ENCODE results near the gene NOVA2. TPM values are rescaled to one million over a fixed set of nuclear protein-coding genes. Genes with fewer than 3 reads are reported as not detected.

Gene NOVA2
- total and polyA plus RNA-seq, 2 of the 8 experiments (the other 6 are each of a cell fraction or from before 2014, with no cell fraction given): 3.2 to 24.6 TPM

DNA sequence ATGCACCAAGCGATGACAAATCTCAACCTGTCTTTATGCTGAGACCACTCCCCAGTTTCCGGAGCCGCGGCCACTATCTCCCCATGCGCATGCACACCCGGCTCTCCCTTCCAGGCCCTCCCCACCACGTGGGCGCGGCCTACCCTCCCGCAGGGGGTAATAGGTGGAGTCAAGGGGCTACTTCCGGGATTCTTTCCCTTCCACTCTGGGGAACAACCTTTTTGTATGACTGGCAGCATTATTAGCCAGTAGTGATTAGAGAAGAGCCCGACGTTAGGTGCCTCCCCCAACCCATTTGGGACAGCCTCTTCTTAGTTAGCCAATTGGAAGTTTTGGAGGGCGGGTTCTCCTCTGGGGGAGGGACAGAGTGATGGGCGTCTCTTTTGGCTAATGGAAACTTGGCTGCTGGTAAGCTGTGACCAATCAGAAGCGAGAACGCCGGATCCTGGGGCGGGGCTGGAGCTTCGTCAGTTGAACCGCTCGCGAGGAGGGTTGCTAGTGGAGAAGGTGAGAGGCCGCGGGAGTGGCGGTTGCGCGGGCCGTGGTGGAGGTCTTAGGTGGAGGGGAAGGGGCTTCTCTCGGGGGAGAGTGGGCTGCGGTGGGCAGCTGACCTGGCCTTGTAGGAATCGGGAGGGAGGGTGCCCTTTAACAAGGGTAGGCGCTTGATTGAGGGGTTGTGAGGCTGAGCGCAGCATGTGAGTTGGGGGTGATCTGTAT lies 21.5 kb upstream of the NOVA2 start, which contains the start of gene CCDC61:
TSS of gene CCDC61 (plus strand) at position 470 of the 717 bp plus-strand sequence. CDS start 7,552 bp downstream, outside the sequence.
- no peak within 1 kb of the TSS for H3K4ac ChIP-seq (replicated peaks; ENCODE audit: insufficient read length, low read depth, low read length)
- no peaks in the 10 kb centered on the region for H4K20me1 ChIP-seq (replicated peaks in 1 of 2; ENCODE audit: control insufficient read depth in 1 of 2, insufficient read depth in 2 of 2, low read length in 2 of 2)
- H4K5ac ChIP-seq (ENCODE audit: insufficient read length, low read depth, low read length): no peak within 1 kb of the TSS
- 0 out of 8 replicates have a peak, but pooled peaks cover 0 to 6% (median 0%) of the 10 kb centered on the region in 4 experiments for H3K36me3 ChIP-seq (ENCODE audit: control insufficient read depth in 2 of 4, insufficient read depth in 4 of 4, low read length in 3 of 4)
- H3K4me3 ChIP-seq (ENCODE audit: extremely low read depth in 1 of 4, insufficient read depth in 2 of 4, low read depth in 3 of 4, low read length in 4 of 4): peak within 1 kb of the TSS; percentile 83 to 100 (median 89)
- H2AFZ ChIP-seq (ENCODE audit: low read length): peak within 1 kb of the TSS; percentile 79; the same call in 1 of the 2 replicates
- H3K9ac ChIP-seq (replicated peaks in 1 of 4; ENCODE audit: extremely low read depth in 1 of 4, low read depth in 3 of 4, low read length in 3 of 4): peak within 1 kb of the TSS; percentile 56 to 82 (median 73)
- POLR2A ChIA-PET (ENCODE audit: partially characterized antibody): interaction anchor here (0.7 to 1.8 kb wide), 8 partner anchors 9 to 306 kb away, joined by 3 to 9 read pairs (median 4); partner anchors contain the start of gene NOVA2
- peaks cover 7% of the 10 kb centered on the region for H3K23me2 ChIP-seq (ENCODE audit: low read depth, low read length)
- no peaks in the 10 kb centered on the region for H3K27me3 ChIP-seq (replicated peaks in 1 of 4; ENCODE audit: control insufficient read depth in 3 of 4, extremely low read depth in 1 of 4, insufficient read depth in 3 of 4, low read length in 3 of 4)
- H2BK15ac ChIP-seq (ENCODE audit: low read length): no peak within 1 kb of the TSS
- H3K4me2 ChIP-seq (ENCODE audit: insufficient read depth in 1 of 2, low read depth in 2 of 2, low read length in 2 of 2): peak within 1 kb of the TSS; percentile 95 to 97
- peaks cover 0 to 9% of the 10 kb centered on the region in 2 experiments; a peak in 2 of 4 replicates for H3K79me2 ChIP-seq (ENCODE audit: control insufficient read depth in 1 of 2, insufficient read depth in 2 of 2, low read length in 2 of 2)
- no peak within 1 kb of the TSS for H4K8ac ChIP-seq (ENCODE audit: extremely low read depth, insufficient read depth, low read length)
- H3K14ac ChIP-seq (ENCODE audit: insufficient read length): no peak within 1 kb of the TSS
- no peaks in the 10 kb centered on the region for H3K9me3 ChIP-seq (ENCODE audit: insufficient read depth in 2 of 2, low read depth in 1 of 2, low read length in 1 of 2)
- H2BK20ac ChIP-seq (ENCODE audit: low read length): no peak within 1 kb of the TSS
- H2AK5ac ChIP-seq (ENCODE audit: low read depth, low read length): no peak within 1 kb of the TSS
- no peak within 1 kb of the TSS for H3K56ac ChIP-seq (replicated peaks; ENCODE audit: insufficient read length, low read depth, low read length)
- CTCF ChIA-PET (ENCODE audit: partially characterized antibody): interaction anchor here (0.6 to 1.7 kb wide), 7 partner anchors 12 to 301 kb away, joined by 3 to 5 read pairs (median 4); no protein-coding TSS in a partner anchor
- no peak within 1 kb of the TSS for H2BK12ac ChIP-seq (ENCODE audit: low read depth, low read length)
- FAIRE-seq (peak; percentile 97), DNase-seq (ENCODE audit: low read depth in 1 of 2, low spot score in 2 of 2) (peak; percentile 96 to 97)
- WGBS, 2 experiments (ENCODE audit: extremely low coverage in 1 of 2, insufficient coverage in 1 of 2, insufficient read length in 1 of 2, insufficient replicate concordance in 2 of 2, low coverage in 1 of 2, low lambda C conversion rate in 2 of 2, missing lambda C conversion rate in 1 of 2): 1% methylated on average over 34 of the region's 34 CpGs; no CpG with 5 or more reads in 1 of the 2 experiments
- H3K18ac ChIP-seq (ENCODE audit: extremely low read depth, low read length): no peak within 1 kb of the TSS
- peaks cover 3 to 7% (median 4%) of the 10 kb centered on the region in 4 experiments; a peak in 6 of 7 replicates for H3K4me1 ChIP-seq (replicated peaks in 1 of 4; ENCODE audit: control insufficient read depth in 3 of 4, insufficient read depth in 4 of 4, low read length in 3 of 4)
- H3K27ac ChIP-seq (ENCODE audit: low read depth, low read length): peak within 1 kb of the TSS; percentile 57; the same call in 1 of the 2 replicates
- H3K79me1 ChIP-seq (ENCODE audit: low read depth, low read length): peaks cover 7% of the 10 kb centered on the region; the same call in 1 of the 2 replicates
- H2BK120ac ChIP-seq (replicated peaks; ENCODE audit: low read depth, low read length): no peak within 1 kb of the TSS
- H4K91ac ChIP-seq (replicated peaks; ENCODE audit: insufficient read length, low read length): no peak within 1 kb of the TSS
- H2BK5ac ChIP-seq (ENCODE audit: low read depth, low read length): no peak within 1 kb of the TSS
- H3K23ac ChIP-seq (ENCODE audit: insufficient read length): no peak within 1 kb of the TSS
- 0 out of 4 replicates have a peak, but pooled peaks have one; percentile 9 to 24 for TF ChIP-seq HDAC2 (IDR thresholded peaks at IDR 0.05; ENCODE audit: borderline replicate concordance in 1 of 2, low read depth in 2 of 2, low read length in 2 of 2)
- TF ChIP-seq GABPA (IDR thresholded peaks at IDR 0.05; ENCODE audit: borderline replicate concordance, insufficient read depth, low read length): 0 out of 2 replicates have a peak, but pooled peaks have one; percentile 43
- TF ChIP-seq NANOG (IDR thresholded peaks at IDR 0.05; ENCODE audit: insufficient read depth, low read depth, low read length, poor library complexity, severe bottlenecking): no peak
- TF ChIP-seq, protein P1, sequence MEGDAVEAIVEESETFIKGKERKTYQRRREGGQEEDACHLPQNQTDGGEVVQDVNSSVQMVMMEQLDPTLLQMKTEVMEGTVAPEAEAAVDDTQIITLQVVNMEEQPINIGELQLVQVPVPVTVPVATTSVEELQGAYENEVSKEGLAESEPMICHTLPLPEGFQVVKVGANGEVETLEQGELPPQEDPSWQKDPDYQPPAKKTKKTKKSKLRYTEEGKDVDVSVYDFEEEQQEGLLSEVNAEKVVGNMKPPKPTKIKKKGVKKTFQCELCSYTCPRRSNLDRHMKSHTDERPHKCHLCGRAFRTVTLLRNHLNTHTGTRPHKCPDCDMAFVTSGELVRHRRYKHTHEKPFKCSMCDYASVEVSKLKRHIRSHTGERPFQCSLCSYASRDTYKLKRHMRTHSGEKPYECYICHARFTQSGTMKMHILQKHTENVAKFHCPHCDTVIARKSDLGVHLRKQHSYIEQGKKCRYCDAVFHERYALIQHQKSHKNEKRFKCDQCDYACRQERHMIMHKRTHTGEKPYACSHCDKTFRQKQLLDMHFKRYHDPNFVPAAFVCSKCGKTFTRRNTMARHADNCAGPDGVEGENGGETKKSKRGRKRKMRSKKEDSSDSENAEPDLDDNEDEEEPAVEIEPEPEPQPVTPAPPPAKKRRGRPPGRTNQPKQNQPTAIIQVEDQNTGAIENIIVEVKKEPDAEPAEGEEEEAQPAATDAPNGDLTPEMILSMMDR (IDR thresholded peaks at IDR 0.05; ENCODE audit: control extremely low read depth in 1 of 3, insufficient read depth in 1 of 3, low read depth in 1 of 3, low read length in 3 of 3): no peak
- peak; percentile 94 for TF ChIP-seq CHD2 (IDR thresholded peaks at IDR 0.05; ENCODE audit: low read length)
- TF ChIP-seq RBBP5 (IDR thresholded peaks at IDR 0.05; ENCODE audit: borderline replicate concordance, low read depth, low read length): no peak
- no peak for TF ChIP-seq KDM1A (IDR thresholded peaks at IDR 0.05; ENCODE audit: borderline replicate concordance, low read length)
